ENCODE results near the gene PODXL. TPM values are rescaled to one million over a fixed set of nuclear protein-coding genes. Genes with fewer than 3 reads are reported as not detected.

Gene PODXL
- total and polyA plus RNA-seq, 2 experiments from 2014 or later, result 77.3 to 84.1 TPM

DNA sequence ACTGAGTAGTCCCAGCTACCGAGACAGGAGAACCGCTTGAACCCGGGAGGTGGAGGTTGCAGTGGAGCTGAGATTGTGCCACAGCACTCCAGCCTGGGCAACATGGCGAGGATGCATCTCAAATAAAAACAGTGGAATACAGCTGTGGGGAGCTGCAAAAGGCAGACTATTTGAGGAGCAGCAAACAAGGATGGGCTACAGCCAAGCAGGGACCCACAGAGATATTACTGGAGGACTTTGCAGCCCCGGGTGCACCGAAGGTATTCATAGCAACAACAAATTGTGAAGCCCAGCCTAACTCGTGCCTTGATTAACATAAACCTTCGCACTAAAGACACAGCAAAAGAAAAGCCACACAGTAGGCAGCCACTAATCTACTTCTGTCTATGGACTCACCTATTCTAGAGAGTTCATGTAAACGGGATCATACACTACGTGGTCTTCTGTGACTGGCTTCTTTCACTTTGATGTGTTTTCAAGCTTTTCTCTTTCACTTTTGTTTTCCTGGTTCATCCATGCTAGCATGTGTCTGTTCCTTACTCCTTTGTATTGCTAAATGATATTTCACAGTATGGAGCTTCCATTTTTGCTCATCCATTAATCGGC, 34.0 kb downstream of the PODXL start:
- TF ChIP-seq EZH2phosphoT487 (IDR thresholded peaks at IDR 0.05; ENCODE audit: low read depth, severe bottlenecking, unreplicated experiment) (no peak), EZH2 (IDR thresholded peaks at IDR 0.05; ENCODE audit: borderline replicate concordance) (no peak)
- TF ChIP-seq, protein P1, sequence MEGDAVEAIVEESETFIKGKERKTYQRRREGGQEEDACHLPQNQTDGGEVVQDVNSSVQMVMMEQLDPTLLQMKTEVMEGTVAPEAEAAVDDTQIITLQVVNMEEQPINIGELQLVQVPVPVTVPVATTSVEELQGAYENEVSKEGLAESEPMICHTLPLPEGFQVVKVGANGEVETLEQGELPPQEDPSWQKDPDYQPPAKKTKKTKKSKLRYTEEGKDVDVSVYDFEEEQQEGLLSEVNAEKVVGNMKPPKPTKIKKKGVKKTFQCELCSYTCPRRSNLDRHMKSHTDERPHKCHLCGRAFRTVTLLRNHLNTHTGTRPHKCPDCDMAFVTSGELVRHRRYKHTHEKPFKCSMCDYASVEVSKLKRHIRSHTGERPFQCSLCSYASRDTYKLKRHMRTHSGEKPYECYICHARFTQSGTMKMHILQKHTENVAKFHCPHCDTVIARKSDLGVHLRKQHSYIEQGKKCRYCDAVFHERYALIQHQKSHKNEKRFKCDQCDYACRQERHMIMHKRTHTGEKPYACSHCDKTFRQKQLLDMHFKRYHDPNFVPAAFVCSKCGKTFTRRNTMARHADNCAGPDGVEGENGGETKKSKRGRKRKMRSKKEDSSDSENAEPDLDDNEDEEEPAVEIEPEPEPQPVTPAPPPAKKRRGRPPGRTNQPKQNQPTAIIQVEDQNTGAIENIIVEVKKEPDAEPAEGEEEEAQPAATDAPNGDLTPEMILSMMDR (IDR thresholded peaks at IDR 0.05; ENCODE audit: poor library complexity), result no peak
- Histone ChIP-seq H3K27me3 (no peaks in the 10 kb centered on the region), H3K4me3 (no peak overlapping the region), H3K27ac (no peak overlapping the region), H3K9me2 (replicated peaks; ENCODE audit: insufficient read depth) (no peaks in the 10 kb centered on the region), H3K4me2 (peak overlapping the region; percentile 31), H4K20me1 (ENCODE audit: insufficient read depth, poor library complexity, severe bottlenecking) (no peaks in the 10 kb centered on the region), H2AFZ (no peak overlapping the region), H3K36me3 (replicated peaks; ENCODE audit: insufficient read depth, low read depth) (no peaks in the 10 kb centered on the region), H3K4me1 (ENCODE audit: insufficient read depth) (no peaks in the 10 kb centered on the region), H3K9me3 (ENCODE audit: low read depth) (no peaks in the 10 kb centered on the region), H3K79me2 (peaks cover 18% of the 10 kb centered on the region)
- no peak for DNase-seq (ENCODE audit: low spot score)
- 78% methylated on average over 11 of the region's 11 CpGs for WGBS (ENCODE audit: low lambda C conversion rate, missing lambda C conversion rate)

DNA sequence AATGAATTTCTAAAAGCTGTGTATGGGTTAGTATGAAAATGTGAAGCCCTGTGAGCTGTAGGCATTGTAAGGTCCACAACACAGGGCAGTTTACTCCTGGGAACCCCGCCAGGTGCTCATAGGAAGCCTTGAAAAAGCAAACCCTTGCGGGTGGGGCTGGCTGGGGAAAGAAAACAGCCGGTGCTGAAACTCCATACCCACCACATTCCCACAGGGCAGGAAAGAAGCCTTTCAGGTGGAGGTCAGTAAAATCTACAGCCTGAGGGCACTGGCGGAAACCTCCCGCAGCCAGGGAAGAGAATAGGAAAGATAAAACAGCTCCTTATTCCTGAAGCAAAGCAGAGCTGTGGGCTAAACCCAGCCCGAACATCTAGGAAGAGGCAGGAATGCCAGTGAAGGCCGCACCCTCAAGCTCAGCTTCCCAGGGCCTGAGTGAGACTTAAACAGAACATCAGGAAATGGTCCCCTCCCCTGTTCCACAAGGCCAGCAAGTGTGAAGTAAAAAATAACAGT, 34.7 kb downstream of the PODXL start:
- WGBS (ENCODE audit: low lambda C conversion rate, missing lambda C conversion rate), result 54% methylated on average over 7 of the region's 7 CpGs
- Histone ChIP-seq H3K4me2 (no peak overlapping the region), H2AFZ (no peak overlapping the region), H3K4me3 (no peak overlapping the region), H3K4me1 (ENCODE audit: insufficient read depth) (no peaks in the 10 kb centered on the region), H3K79me2 (peaks cover 18% of the 10 kb centered on the region), H3K27ac (peak overlapping the region; percentile 37), H3K27me3 (no peaks in the 10 kb centered on the region), H3K9me2 (replicated peaks; ENCODE audit: insufficient read depth) (no peaks in the 10 kb centered on the region), H4K20me1 (ENCODE audit: insufficient read depth, poor library complexity, severe bottlenecking) (no peaks in the 10 kb centered on the region), H3K36me3 (replicated peaks; ENCODE audit: insufficient read depth, low read depth) (no peaks in the 10 kb centered on the region), H3K9me3 (ENCODE audit: low read depth) (no peaks in the 10 kb centered on the region)
- no peak for TF ChIP-seq EZH2 (IDR thresholded peaks at IDR 0.05; ENCODE audit: borderline replicate concordance)
- TF ChIP-seq EZH2phosphoT487 (IDR thresholded peaks at IDR 0.05; ENCODE audit: low read depth, severe bottlenecking, unreplicated experiment), result no peak
- TF ChIP-seq, protein P1 (IDR thresholded peaks at IDR 0.05; ENCODE audit: poor library complexity), result no peak
- no peak for DNase-seq (ENCODE audit: low spot score)

DNA sequence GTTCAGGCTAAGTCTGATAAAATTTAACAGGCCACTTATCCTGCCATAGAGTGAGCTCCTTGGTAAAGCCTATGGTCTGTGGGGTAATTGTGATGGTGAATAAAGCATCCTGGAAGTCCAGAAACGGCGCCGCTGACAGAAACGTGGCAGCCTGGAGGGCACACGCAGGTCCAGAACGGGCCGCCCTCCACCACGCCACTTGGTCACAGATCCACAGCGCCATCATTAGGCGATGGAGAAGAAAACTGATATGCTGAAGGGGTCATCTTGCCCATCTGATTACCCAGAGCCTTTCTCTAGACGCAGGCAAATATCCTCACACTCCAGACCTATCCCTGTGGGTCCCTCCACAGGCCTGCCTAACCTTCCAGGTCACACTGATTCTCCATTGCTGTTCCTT, 37.8 kb downstream of the PODXL start:
- 93% methylated on average over 11 of the region's 11 CpGs for WGBS (ENCODE audit: low lambda C conversion rate, missing lambda C conversion rate)
- no peaks in the 10 kb centered on the region for H3K36me3 ChIP-seq (replicated peaks; ENCODE audit: insufficient read depth, low read depth)
- H2AFZ ChIP-seq, result no peak overlapping the region
- H3K27me3 ChIP-seq, result no peaks in the 10 kb centered on the region
- H3K9me3 ChIP-seq (ENCODE audit: low read depth), result no peaks in the 10 kb centered on the region
- H3K4me1 ChIP-seq (ENCODE audit: insufficient read depth), result no peaks in the 10 kb centered on the region
- TF ChIP-seq EZH2phosphoT487 (IDR thresholded peaks at IDR 0.05; ENCODE audit: low read depth, severe bottlenecking, unreplicated experiment) (no peak), EZH2 (IDR thresholded peaks at IDR 0.05; ENCODE audit: borderline replicate concordance) (no peak)
- TF ChIP-seq, protein P1 (IDR thresholded peaks at IDR 0.05; ENCODE audit: poor library complexity), result no peak
- no peaks in the 10 kb centered on the region for H4K20me1 ChIP-seq (ENCODE audit: insufficient read depth, poor library complexity, severe bottlenecking)
- no peak overlapping the region for H3K4me2 ChIP-seq
- H3K27ac ChIP-seq, result no peak overlapping the region
- no peak for DNase-seq (ENCODE audit: low spot score)
- H3K79me2 ChIP-seq, result peaks cover 15% of the 10 kb centered on the region
- no peaks in the 10 kb centered on the region for H3K9me2 ChIP-seq (replicated peaks; ENCODE audit: insufficient read depth)
- no peak overlapping the region for H3K4me3 ChIP-seq
